ENCODE results near the gene GH2.
A peak's percentile ranks its signal among the peaks of the same experiment; 100 is the strongest.

The GH2 gene

GRCh38 chr17:63929860-63930766 is 48.4 kb upstream of the GH2 start:
- H4K20me1 ChIP-seq (ENCODE audit: insufficient read depth, low read length): no peaks in the 10 kb centered on the region
- H3K4me2 ChIP-seq (ENCODE audit: low read length): peak overlapping the region; percentile 96
- no peaks in the 10 kb centered on the region for H3K9me2 ChIP-seq (ENCODE audit: low read depth, low read length)
- H3K9ac ChIP-seq (ENCODE audit: low read length): peak overlapping the region; percentile 100
- H3K4me1 ChIP-seq (ENCODE audit: insufficient read depth, low read length, severe bottlenecking): peaks cover 83% of the 10 kb centered on the region
- peaks cover 50% of the 10 kb centered on the region for H3K36me3 ChIP-seq (ENCODE audit: insufficient read depth, low read length)
- no peaks in the 10 kb centered on the region for H3K9me3 ChIP-seq (ENCODE audit: low read length)
- TF ChIP-seq CTCF (IDR thresholded peaks at IDR 0.05; ENCODE audit: low read length): no peak; the same call in 1 of the 2 replicates
- TF ChIP-seq EZH2 (IDR thresholded peaks at IDR 0.05; ENCODE audit: borderline replicate concordance, low read length): no peak
- no peaks in the 10 kb centered on the region for H3K27me3 ChIP-seq (ENCODE audit: insufficient read depth, low read length)
- H3K4me3 ChIP-seq (ENCODE audit: low read depth, low read length, poor library complexity, severe bottlenecking): peak overlapping the region; percentile 97
- H3K79me2 ChIP-seq (ENCODE audit: insufficient read depth, low read length): peaks cover 23% of the 10 kb centered on the region
- H2AFZ ChIP-seq (ENCODE audit: low read length): no peak overlapping the region
- H3K27ac ChIP-seq (ENCODE audit: low read depth, low read length, poor library complexity, severe bottlenecking): peak overlapping the region; percentile 97
- H3F3A ChIP-seq (ENCODE audit: insufficient read depth, low read length): peaks cover 18% of the 10 kb centered on the region

- Histone ChIP-seq H3K36me3 (ENCODE audit: insufficient read depth, low read length) (peaks cover 50% of the 10 kb centered on the region), H3K4me1 (ENCODE audit: insufficient read depth, low read length, severe bottlenecking) (peaks cover 83% of the 10 kb centered on the region), H3K9me3 (ENCODE audit: low read length) (no peaks in the 10 kb centered on the region), H3K27ac (ENCODE audit: low read depth, low read length, poor library complexity, severe bottlenecking) (peak overlapping the region; percentile 97), H2AFZ (ENCODE audit: low read length) (no peak overlapping the region), H3K4me2 (ENCODE audit: low read length) (peak overlapping the region; percentile 96), H3K4me3 (ENCODE audit: low read depth, low read length, poor library complexity, severe bottlenecking) (peak overlapping the region; percentile 97), H3K9ac (ENCODE audit: low read length) (peak overlapping the region; percentile 100), H4K20me1 (ENCODE audit: insufficient read depth, low read length) (no peaks in the 10 kb centered on the region), H3K9me2 (ENCODE audit: low read depth, low read length) (no peaks in the 10 kb centered on the region), H3K27me3 (ENCODE audit: insufficient read depth, low read length) (no peaks in the 10 kb centered on the region), H3F3A (ENCODE audit: insufficient read depth, low read length) (peaks cover 18% of the 10 kb centered on the region), H3K79me2 (ENCODE audit: insufficient read depth, low read length) (peaks cover 23% of the 10 kb centered on the region)
- TF ChIP-seq CTCF (IDR thresholded peaks at IDR 0.05; ENCODE audit: low read length) (no peak), EZH2 (IDR thresholded peaks at IDR 0.05; ENCODE audit: borderline replicate concordance, low read length) (no peak)
Measured at GRCh38 chr17:63928966-63929695, 47.4 kb upstream of the GH2 start.

- Histone ChIP-seq H2AFZ (ENCODE audit: low read length) (no peak overlapping the region), H3K9me3 (ENCODE audit: low read length) (no peaks in the 10 kb centered on the region), H3K27ac (ENCODE audit: low read depth, low read length, poor library complexity, severe bottlenecking) (peak overlapping the region; percentile 97), H3K9me2 (ENCODE audit: low read depth, low read length) (no peaks in the 10 kb centered on the region), H3K4me1 (ENCODE audit: insufficient read depth, low read length, severe bottlenecking) (peaks cover 82% of the 10 kb centered on the region), H3F3A (ENCODE audit: insufficient read depth, low read length) (peaks cover 18% of the 10 kb centered on the region), H3K4me3 (ENCODE audit: low read depth, low read length, poor library complexity, severe bottlenecking) (peak overlapping the region; percentile 97), H3K9ac (ENCODE audit: low read length) (peak overlapping the region; percentile 100), H3K79me2 (ENCODE audit: insufficient read depth, low read length) (peaks cover 23% of the 10 kb centered on the region), H3K36me3 (ENCODE audit: insufficient read depth, low read length) (peaks cover 50% of the 10 kb centered on the region), H3K27me3 (ENCODE audit: insufficient read depth, low read length) (no peaks in the 10 kb centered on the region), H3K4me2 (ENCODE audit: low read length) (peak overlapping the region; percentile 96), H4K20me1 (ENCODE audit: insufficient read depth, low read length) (no peaks in the 10 kb centered on the region)
- TF ChIP-seq EZH2 (IDR thresholded peaks at IDR 0.05; ENCODE audit: borderline replicate concordance, low read length) (no peak), CTCF (IDR thresholded peaks at IDR 0.05; ENCODE audit: low read length) (no peak)
Measured at GRCh38 chr17:63928172-63928666, 46.5 kb upstream of the GH2 start.

Measured in OCI-LY1 (cell line).